HG03442 (cell line): ENCODE measurements around the gene HDAC7.
A peak's percentile ranks its signal among the peaks of the same experiment; 100 is the strongest.

Experiments
- ATAC-seq: cut with Tn5 transposase; IDR thresholded peaks from one replicate; pipeline ENCODE4 v1.9.1; 2021; ENCODE audit warnings: mild to moderate bottlenecking, moderate library complexity; ENCODE audit not compliant: unreplicated experiment

The HDAC7 gene

GRCh38 chr12:47797441-47797840 is 22.3 kb downstream of the HDAC7 start:
- ATAC-seq: peak; percentile 74

GRCh38 chr12:47795814-47796411 is 23.8 kb downstream of the HDAC7 start:
- ATAC-seq: no peak

- no peak for ATAC-seq
These were observed 24.4 kb downstream of the HDAC7 start for GRCh38 chr12:47795121-47795813.

GRCh38 chr12:47794679-47795078 is 25.0 kb downstream of the HDAC7 start:
- no peak for ATAC-seq

- ATAC-seq: no peak
These were observed 26.6 kb downstream of the HDAC7 start for GRCh38 chr12:47793015-47793681.

- no peak for ATAC-seq
These were observed 27.8 kb downstream of the HDAC7 start for GRCh38 chr12:47791874-47792273.

GRCh38 chr12:47791351-47791746 is 28.4 kb downstream of the HDAC7 start:
- ATAC-seq: no peak

GRCh38 chr12:47790676-47791350 is 28.9 kb downstream of the HDAC7 start:
- ATAC-seq: no peak

GRCh38 chr12:47789712-47790489 is 29.8 kb downstream of the HDAC7 start:
- ATAC-seq: no peak

GRCh38 chr12:47789141-47789540 is 30.6 kb downstream of the HDAC7 start:
- no peak for ATAC-seq

GRCh38 chr12:47787596-47788319 is 31.9 kb downstream of the HDAC7 start:
- ATAC-seq: no peak

GRCh38 chr12:47786662-47787280 is 32.9 kb downstream of the HDAC7 start:
- no peak for ATAC-seq

GRCh38 chr12:47785887-47786661 is 33.6 kb downstream of the HDAC7 start:
- ATAC-seq: no peak

GRCh38 chr12:47785036-47785886 is 34.4 kb downstream of the HDAC7 start:
- no peak for ATAC-seq

- no peak for ATAC-seq
These were observed 35.6 kb downstream of the HDAC7 start for GRCh38 chr12:47783821-47784819.

- no peak for ATAC-seq
These were observed 36.5 kb downstream of the HDAC7 start for GRCh38 chr12:47783024-47783755.
